Measurements from ENCODE around the gene AFM. TPM values are rescaled to one million over a fixed set of nuclear protein-coding genes. Genes with fewer than 3 reads are reported as not detected.

Gene AFM
- total RNA-seq, 2 experiments from 2014 or later = not detected

GRCh38 chr4:73442275-73442674 is 39.3 kb upstream of the AFM start:
- POLR2A ChIA-PET = no interaction called here
- CTCF ChIA-PET = no interaction called here
- peaks cover 4% of the 10 kb centered on the region for H3K27me3 Mint-ChIP-seq
- no peaks in the 10 kb centered on the region for H3K4me1 Mint-ChIP-seq
- H3K36me3 Mint-ChIP-seq (ENCODE audit: low read depth) = no peaks in the 10 kb centered on the region
- no peaks in the 10 kb centered on the region for H3K9me3 Mint-ChIP-seq
- no peak overlapping the region for H3K27ac Mint-ChIP-seq
- no peak for DNase-seq
- no peak overlapping the region for H3K4me3 Mint-ChIP-seq

DNA sequence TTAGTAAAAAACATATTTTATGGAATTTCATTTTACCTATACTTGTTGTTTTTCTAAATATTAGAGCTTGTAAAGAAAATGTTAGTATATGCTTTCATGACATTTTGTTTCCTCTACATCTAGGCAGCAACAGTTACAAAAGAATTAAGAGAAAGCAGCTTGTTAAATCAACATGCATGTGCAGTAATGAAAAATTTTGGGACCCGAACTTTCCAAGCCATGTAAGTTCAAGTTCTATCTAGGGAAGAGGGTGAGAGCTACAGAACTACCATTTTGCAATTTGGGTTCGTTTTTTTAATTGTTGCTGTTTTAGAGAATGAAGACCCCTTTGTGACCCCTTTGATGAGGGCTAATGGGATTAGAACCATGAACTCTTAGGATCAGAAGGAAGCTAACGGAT is 38.3 kb upstream of the AFM start:
- CTCF ChIA-PET = interaction anchor here (1.5 kb wide), 1 partner anchor 9 kb away, joined by 4 read pairs; no protein-coding TSS in a partner anchor
- Mint-ChIP-seq H3K9me3 (no peaks in the 10 kb centered on the region), H3K4me1 (no peaks in the 10 kb centered on the region), H3K36me3 (ENCODE audit: low read depth) (no peaks in the 10 kb centered on the region), H3K27ac (no peak overlapping the region), H3K27me3 (peaks cover 4% of the 10 kb centered on the region), H3K4me3 (no peak overlapping the region)
- no peak for DNase-seq
- POLR2A ChIA-PET = no interaction called here

DNA sequence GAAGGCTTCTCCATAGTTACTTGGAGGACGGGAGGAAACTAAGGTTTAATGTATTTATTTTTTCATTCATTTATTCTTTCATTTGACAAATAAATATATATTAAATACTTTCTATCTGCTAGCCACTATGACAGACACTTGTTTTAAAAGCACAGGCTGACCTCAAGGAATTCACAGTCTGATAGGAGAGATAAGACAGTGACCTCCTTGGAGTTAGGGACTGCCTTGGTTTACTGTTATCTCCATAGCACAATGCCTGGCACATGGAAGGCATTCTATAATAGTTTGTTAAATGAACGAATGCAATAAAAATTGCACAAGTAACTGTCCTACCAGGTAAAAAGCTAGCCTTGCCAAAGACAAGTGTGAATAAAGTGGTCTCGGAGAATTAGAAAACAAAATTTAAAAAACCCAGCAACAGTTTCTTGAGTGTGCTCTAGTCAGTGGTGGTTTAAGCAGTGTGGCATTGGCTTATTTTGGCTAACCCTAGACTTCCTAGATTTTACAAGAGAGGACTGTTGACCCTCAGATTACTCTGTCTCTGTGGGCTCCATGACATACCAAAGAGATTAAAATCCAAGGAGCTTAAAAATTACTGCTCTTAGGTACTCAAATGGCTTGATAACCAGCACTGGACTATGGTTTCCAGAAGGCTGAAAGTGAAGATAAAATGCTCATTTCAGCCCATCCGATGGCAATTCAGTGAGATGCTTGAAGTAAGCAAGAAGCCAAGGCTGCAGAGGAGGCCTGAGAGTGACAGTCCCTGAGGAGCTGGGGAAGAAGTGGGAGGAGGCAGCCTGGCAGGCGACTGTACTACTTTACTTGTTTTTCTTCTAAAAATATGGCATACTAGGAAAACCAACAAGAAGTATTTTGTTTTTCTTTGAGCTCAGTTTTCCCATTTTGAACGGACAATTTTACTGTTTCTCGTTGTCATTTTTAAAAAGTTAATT is 35.9 kb upstream of the AFM start:
- no peaks in the 10 kb centered on the region for H3K36me3 Mint-ChIP-seq (ENCODE audit: low read depth)
- H3K4me3 Mint-ChIP-seq = no peak overlapping the region
- ChIA-PET CTCF (interaction anchor here (0.6 to 2.2 kb wide), 12 partner anchors 8 to 201 kb away, joined by 3 to 10 read pairs (median 5); partner anchors contain the start of gene AFP), POLR2A (interaction anchor here (1.2 kb wide), 1 partner anchor 187 kb away, joined by 3 read pairs; the partner anchor contains the start of gene ANKRD17)
- no peak overlapping the region for H3K27ac Mint-ChIP-seq
- no peak for DNase-seq
- no peaks in the 10 kb centered on the region for H3K4me1 Mint-ChIP-seq
- H3K27me3 Mint-ChIP-seq = peaks cover 5% of the 10 kb centered on the region
- H3K9me3 Mint-ChIP-seq = no peaks in the 10 kb centered on the region

DNA sequence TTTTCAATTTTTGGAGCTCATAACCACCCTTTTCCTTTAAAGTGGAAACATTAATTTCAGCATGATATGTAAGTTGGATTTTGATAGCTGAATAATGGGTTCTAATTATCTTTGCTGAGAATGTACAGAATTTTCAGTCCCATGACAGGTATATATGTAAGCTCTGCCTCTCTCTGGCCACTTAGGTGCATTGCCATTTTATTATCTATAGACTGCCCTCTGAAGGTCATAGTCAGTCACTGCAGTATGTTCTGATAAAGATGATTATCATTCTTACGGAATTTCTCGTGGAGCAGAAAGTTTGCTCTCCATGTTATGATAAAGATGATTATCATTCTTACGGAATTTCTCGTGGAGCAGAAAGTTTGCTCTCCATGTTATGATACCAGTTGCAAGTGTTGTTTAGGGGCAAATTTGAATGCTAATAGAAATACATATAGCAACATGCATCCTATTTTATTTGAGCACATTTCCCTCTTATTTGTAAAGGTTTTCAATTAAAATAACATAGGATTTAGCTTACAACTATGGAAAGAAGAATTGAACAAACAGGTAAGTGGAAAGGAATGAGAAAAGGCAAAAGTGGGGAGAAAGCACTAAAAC is 35.1 kb upstream of the AFM start:
- DNase-seq = no peak
- H3K27me3 Mint-ChIP-seq = peaks cover 5% of the 10 kb centered on the region
- H3K4me1 Mint-ChIP-seq = no peaks in the 10 kb centered on the region
- CTCF ChIA-PET = interaction anchor here (0.6 to 2.2 kb wide), 14 partner anchors 8 to 207 kb away, joined by 3 to 10 read pairs (median 4); partner anchors contain the start of gene AFP
- POLR2A ChIA-PET = interaction anchor here (1.2 kb wide), 1 partner anchor 187 kb away, joined by 3 read pairs; the partner anchor contains the start of gene ANKRD17
- no peaks in the 10 kb centered on the region for H3K9me3 Mint-ChIP-seq
- H3K27ac Mint-ChIP-seq = no peak overlapping the region
- no peaks in the 10 kb centered on the region for H3K36me3 Mint-ChIP-seq (ENCODE audit: low read depth)
- no peak overlapping the region for H3K4me3 Mint-ChIP-seq

GRCh38 chr4:73447671-73448070 is 33.9 kb upstream of the AFM start:
- ChIA-PET POLR2A (no interaction called here), CTCF (interaction anchor here (1.1 to 1.5 kb wide), 2 partner anchors 31 to 107 kb away, joined by 3 read pairs; no protein-coding TSS in a partner anchor)
- Mint-ChIP-seq H3K27me3 (peaks cover 5% of the 10 kb centered on the region), H3K4me1 (no peaks in the 10 kb centered on the region), H3K27ac (no peak overlapping the region), H3K4me3 (no peak overlapping the region), H3K9me3 (no peaks in the 10 kb centered on the region), H3K36me3 (ENCODE audit: low read depth) (no peaks in the 10 kb centered on the region)
- no peak for DNase-seq

DNA sequence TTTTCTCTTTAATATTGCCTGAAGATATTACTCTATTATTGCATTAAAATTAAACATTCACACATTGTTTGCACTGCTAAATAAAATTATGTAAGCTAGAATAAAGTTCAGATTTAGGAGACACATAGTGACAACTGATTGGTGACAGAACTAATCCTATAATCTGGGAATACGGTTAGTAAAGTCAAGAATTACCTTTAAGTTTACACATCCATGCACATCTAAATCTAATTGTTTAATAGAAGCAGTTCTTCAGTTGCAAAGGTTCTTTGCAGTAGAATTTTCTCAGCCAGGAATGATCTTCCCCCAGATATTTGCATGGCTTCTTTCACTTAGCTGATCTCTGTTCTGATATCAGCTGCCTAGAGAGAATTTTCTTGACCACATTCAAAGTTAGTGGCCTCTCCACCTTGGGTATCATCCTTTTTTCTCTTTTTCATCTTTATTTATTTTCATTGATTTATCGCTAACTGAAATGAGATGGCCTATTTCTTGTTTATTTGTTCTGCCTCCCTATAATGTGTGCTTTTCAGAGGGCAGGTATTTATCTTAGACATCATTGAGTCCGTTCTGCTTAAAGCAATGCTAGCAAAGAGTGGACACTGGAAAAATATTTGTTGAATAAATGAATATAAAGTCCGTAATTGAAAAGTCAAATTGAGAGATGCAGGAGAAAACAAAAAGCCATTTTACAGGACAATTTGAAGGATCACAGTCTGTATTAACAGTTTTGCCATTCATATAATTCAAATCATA is 32.9 kb upstream of the AFM start:
- Mint-ChIP-seq H3K27ac (no peak overlapping the region), H3K36me3 (ENCODE audit: low read depth) (no peaks in the 10 kb centered on the region), H3K4me1 (no peaks in the 10 kb centered on the region), H3K4me3 (no peak overlapping the region), H3K27me3 (peaks cover 5% of the 10 kb centered on the region), H3K9me3 (no peaks in the 10 kb centered on the region)
- CTCF ChIA-PET = no interaction called here
- DNase-seq = no peak
- POLR2A ChIA-PET = no interaction called here

GRCh38 chr4:73450398-73451004 is 31.0 kb upstream of the AFM start:
- H3K27ac Mint-ChIP-seq = no peak overlapping the region
- H3K36me3 Mint-ChIP-seq (ENCODE audit: low read depth) = no peaks in the 10 kb centered on the region
- DNase-seq = no peak
- ChIA-PET CTCF (no interaction called here), POLR2A (no interaction called here)
- H3K4me3 Mint-ChIP-seq = no peak overlapping the region
- no peaks in the 10 kb centered on the region for H3K9me3 Mint-ChIP-seq
- H3K27me3 Mint-ChIP-seq = peaks cover 5% of the 10 kb centered on the region
- H3K4me1 Mint-ChIP-seq = no peaks in the 10 kb centered on the region

GRCh38 chr4:73451404-73451803 is 30.1 kb upstream of the AFM start:
- H3K36me3 Mint-ChIP-seq (ENCODE audit: low read depth) = no peaks in the 10 kb centered on the region
- H3K27ac Mint-ChIP-seq = no peak overlapping the region
- no peaks in the 10 kb centered on the region for H3K4me1 Mint-ChIP-seq
- ChIA-PET CTCF (no interaction called here), POLR2A (no interaction called here)
- no peak overlapping the region for H3K4me3 Mint-ChIP-seq
- no peaks in the 10 kb centered on the region for H3K9me3 Mint-ChIP-seq
- H3K27me3 Mint-ChIP-seq = peaks cover 5% of the 10 kb centered on the region
- no peak for DNase-seq

GRCh38 chr4:73451981-73452747 is 29.4 kb upstream of the AFM start:
- CTCF ChIA-PET = no interaction called here
- DNase-seq = no peak
- Mint-ChIP-seq H3K4me3 (no peak overlapping the region), H3K27me3 (peaks cover 5% of the 10 kb centered on the region), H3K9me3 (no peaks in the 10 kb centered on the region), H3K36me3 (ENCODE audit: low read depth) (no peaks in the 10 kb centered on the region), H3K4me1 (no peaks in the 10 kb centered on the region), H3K27ac (no peak overlapping the region)
- POLR2A ChIA-PET = no interaction called here

GRCh38 chr4:73452953-73453700 is 28.4 kb upstream of the AFM start:
- no peaks in the 10 kb centered on the region for H3K36me3 Mint-ChIP-seq (ENCODE audit: low read depth)
- POLR2A ChIA-PET = no interaction called here
- no peaks in the 10 kb centered on the region for H3K4me1 Mint-ChIP-seq
- no peak overlapping the region for H3K4me3 Mint-ChIP-seq
- CTCF ChIA-PET = no interaction called here
- no peaks in the 10 kb centered on the region for H3K9me3 Mint-ChIP-seq
- no peak for DNase-seq
- H3K27me3 Mint-ChIP-seq = peaks cover 2% of the 10 kb centered on the region
- H3K27ac Mint-ChIP-seq = no peak overlapping the region

DNA sequence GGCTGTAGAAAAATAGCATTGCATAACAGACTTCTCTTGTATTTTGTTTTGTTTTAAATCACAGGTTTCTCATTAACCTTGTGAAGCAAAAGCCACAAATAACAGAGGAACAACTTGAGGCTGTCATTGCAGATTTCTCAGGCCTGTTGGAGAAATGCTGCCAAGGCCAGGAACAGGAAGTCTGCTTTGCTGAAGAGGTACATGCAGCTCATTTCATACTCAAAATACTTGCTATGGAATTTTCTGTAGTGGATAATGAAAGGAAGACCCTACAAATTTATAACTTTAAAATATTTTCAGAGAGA is 27.9 kb upstream of the AFM start:
- no peaks in the 10 kb centered on the region for H3K36me3 Mint-ChIP-seq (ENCODE audit: low read depth)
- no peak for DNase-seq
- H3K27me3 Mint-ChIP-seq = peaks cover 2% of the 10 kb centered on the region
- H3K9me3 Mint-ChIP-seq = no peaks in the 10 kb centered on the region
- no peak overlapping the region for H3K27ac Mint-ChIP-seq
- no peak overlapping the region for H3K4me3 Mint-ChIP-seq
- CTCF ChIA-PET = no interaction called here
- POLR2A ChIA-PET = no interaction called here
- H3K4me1 Mint-ChIP-seq = no peaks in the 10 kb centered on the region

DNA sequence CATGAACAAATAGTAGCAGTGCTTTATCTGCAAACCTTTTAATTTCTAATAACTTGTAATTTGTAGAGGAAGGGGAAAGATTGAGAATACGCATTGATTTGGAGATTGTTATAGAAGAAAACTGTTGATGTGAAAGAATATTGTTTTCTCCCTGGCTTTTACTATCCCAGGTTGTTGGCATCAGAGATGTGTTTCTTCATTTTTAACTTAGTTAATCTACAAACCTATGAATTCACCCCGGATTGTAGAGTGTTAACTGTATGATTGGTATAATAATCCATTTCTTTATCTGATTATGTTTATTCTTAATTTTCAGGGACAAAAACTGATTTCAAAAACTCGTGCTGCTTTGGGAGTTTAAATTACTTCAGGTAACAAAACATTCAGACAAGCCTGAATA is 26.6 kb upstream of the AFM start:
- no peaks in the 10 kb centered on the region for H3K4me1 Mint-ChIP-seq
- ChIA-PET POLR2A (no interaction called here), CTCF (no interaction called here)
- no peak overlapping the region for H3K4me3 Mint-ChIP-seq
- H3K9me3 Mint-ChIP-seq = no peaks in the 10 kb centered on the region
- no peak overlapping the region for H3K27ac Mint-ChIP-seq
- DNase-seq = no peak
- H3K36me3 Mint-ChIP-seq (ENCODE audit: low read depth) = no peaks in the 10 kb centered on the region
- H3K27me3 Mint-ChIP-seq = no peaks in the 10 kb centered on the region

All from activated CD4-positive, alpha-beta memory T cell treated with anti-CD3 and anti-CD28 coated beads, Interleukin-2, amount 10 ng/mL, durations not matched to agents 7 days and 5 days (primary cell).